Prostate gland (tissue), 2 donors: ENCODE results near the gene SCN1B.

ENCODE experiments used
- CTCF ChIP-seq, 4 experiments: fragments of 200-600 bp in 2 of 4; fragments of 450-650 bp in 2 of 4; sonication (generic) in 2 of 4; IDR thresholded peaks; 1 replicate in 3 of 4; 2 replicates in 1 of 4; pipeline ENCODE4 v1.5.1; 2016 to 2019; ENCODE audit warnings: antibody characterized with exemption in 4 of 4, mild to moderate bottlenecking in 2 of 4, moderate library complexity in 2 of 4
- POLR2A ChIP-seq: fragments of 450-650 bp; IDR thresholded peaks from one replicate; pipeline ENCODE4 v1.6.1; 2016; ENCODE audit warnings: antibody characterized with exemption, mild to moderate bottlenecking
- POLR2AphosphoS5 ChIP-seq: sonication (generic); formaldehyde crosslinking; IDR thresholded peaks from one replicate; pipeline ENCODE4 v1.6.1; 2017; ENCODE audit warnings: antibody characterized with exemption

DNA sequence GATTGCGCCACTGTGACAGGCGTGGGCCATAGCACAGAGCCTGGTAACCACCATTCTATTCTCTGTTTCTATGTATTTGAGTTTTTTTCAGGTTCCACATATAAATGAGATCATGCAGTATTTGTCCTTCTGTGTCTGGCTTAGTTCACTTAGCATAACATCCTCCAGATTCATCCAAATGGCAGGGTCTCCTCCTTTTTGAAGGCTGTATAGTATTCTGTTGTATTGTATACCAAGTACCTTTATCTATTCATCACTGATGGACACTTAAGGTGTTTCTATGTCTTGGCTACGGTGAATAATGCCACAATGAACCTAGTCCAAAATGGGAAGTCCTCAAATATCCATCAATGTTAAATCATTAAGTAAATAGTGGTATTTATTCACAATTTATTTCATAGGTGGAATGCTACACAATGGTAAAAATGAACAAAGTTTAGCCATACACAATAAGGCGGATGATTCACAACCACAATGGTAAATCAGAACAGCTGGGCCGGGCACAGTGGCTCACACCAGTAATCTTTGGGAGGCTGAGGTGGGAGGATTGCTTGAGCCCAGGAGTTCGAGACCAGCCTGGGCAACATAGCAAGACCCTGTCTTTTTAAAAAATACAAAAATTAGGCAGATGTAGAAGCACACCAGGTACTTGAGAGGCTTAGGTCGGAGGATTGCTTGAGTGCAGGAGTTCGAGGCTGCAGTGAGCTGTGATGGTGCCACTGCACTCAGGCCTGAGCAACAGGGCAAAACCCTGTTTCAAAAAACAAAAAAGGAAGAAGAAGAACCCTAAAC is 38.5 kb upstream of the SCN1B start:
- no peak for TF ChIP-seq POLR2A
- TF ChIP-seq POLR2AphosphoS5, result no peak
- TF ChIP-seq CTCF (IDR thresholded peaks at IDR 0.05), result no peak
